Dendritic cell treated with granulocyte-macrophage colony-stimulating factor and Interleukin-4, amounts not matched to agents 40 ng/mL and 50 ng/mL, for 4 days (primary cell): ENCODE results near the gene MAPK8IP3.
"Not testable (repeated sequence)": the region's sequence is repeated elsewhere in the genome, so short reads cannot be mapped to it uniquely, and the experiment has no call there.

ENCODE experiments used
- H3K27ac Mint-ChIP-seq: one replicate; pipeline ENCODE4 v1.8.0; 2022; ENCODE audit warnings: mild to moderate bottlenecking, mixed read lengths
- H3K27me3 Mint-ChIP-seq: one replicate; pipeline ENCODE4 v1.8.0; 2022; ENCODE audit warnings: mild to moderate bottlenecking, mixed read lengths
- H3K36me3 Mint-ChIP-seq: one replicate; pipeline ENCODE4 v1.8.0; 2022; ENCODE audit warnings: low read depth, mixed read lengths
- H3K4me1 Mint-ChIP-seq: one replicate; pipeline ENCODE4 v1.8.0; 2022; ENCODE audit warnings: low read depth, mixed read lengths
- H3K4me3 Mint-ChIP-seq: one replicate; pipeline ENCODE4 v1.8.0; 2022; ENCODE audit warnings: mild to moderate bottlenecking, moderate library complexity, mixed read lengths
- H3K9me3 Mint-ChIP-seq: one replicate; pipeline ENCODE4 v1.8.0; 2022; ENCODE audit warnings: mixed read lengths
- intact Hi-C: fragments of 100-400 bp; cut with micrococcal nuclease; formaldehyde crosslinking; loops from one replicate; pipeline ENCODE4 v1.15.0; 2022

Gene MAPK8IP3

DNA sequence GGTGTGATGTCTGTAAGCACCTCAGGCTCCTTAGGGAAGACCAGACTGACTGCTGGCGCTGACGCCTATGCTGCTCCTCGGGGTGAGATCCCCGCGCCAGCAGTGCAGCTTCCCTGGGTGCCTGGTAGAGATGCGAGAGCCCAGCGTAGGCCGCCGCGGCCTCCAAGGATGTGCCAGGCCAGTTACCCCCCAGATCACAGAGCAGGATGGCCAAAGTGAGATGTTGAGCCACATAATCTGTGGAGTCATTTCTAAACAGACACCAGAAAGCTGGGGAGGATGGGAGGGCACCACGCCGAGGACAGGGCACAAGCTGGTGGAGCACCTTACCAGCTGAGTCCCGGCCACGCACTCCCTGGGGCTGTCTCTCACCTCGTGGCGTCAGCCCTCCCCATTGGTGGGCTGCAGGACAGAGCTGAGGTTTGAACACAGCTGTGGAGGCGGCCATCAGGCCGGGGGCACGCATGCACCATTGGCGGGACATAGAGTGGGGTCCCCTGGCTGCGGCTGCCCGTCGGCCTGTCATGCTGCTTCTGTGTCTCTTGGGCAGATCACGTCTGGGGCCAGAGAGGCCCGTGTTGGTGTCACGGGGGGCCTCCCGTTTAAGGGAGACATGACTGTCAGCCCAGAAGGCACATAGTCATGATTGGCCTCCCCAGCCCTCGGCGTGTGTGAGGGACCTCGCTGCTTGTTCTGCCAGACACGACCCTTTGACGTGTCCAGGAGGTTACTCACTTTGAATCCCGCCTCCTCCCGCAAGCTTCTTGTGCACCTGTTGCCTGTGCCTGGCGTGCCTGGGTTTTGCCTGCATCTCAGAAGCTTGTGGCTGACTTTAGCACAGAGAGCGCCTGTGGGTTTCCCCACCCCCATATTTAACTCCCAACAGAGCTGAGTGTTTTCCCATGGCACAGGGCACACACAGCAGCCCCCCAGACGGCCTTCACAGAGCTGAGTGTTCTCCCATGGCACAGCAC lies 21.9 kb downstream of the MAPK8IP3 start:
- Mint-ChIP-seq H3K9me3 (no peaks in the 10 kb centered on the region), H3K27ac (no peak overlapping the region), H3K4me1 (peaks cover 21% of the 10 kb centered on the region), H3K27me3 (no peaks in the 10 kb centered on the region), H3K36me3 (peaks cover 61% of the 10 kb centered on the region), H3K4me3 (no peak overlapping the region)
- intact Hi-C loops: no loop called here

DNA sequence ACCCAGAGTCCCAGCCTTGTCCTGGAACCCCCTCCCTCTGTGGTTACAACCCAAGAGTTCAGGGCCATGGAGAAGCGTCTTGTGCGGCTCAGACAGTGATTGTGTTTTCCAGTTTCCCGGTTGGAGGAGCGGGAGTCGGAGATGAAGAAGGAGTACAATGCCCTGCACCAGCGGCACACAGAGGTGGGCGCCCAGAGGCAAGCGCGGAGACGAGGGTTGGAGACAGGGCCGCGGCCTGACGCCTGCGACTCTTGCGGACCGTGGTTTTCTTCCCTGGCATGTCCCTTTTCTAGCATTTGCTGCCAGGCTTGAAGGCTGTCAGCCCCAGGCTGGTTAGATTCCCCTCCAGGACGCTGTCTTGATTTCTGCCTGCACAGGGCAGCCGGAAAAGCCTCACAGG lies 23.0 kb downstream of the MAPK8IP3 start:
- Mint-ChIP-seq H3K36me3 (peaks cover 61% of the 10 kb centered on the region), H3K27ac (no peak overlapping the region), H3K9me3 (no peaks in the 10 kb centered on the region), H3K4me1 (peaks cover 12% of the 10 kb centered on the region), H3K4me3 (no peak overlapping the region), H3K27me3 (no peaks in the 10 kb centered on the region)
- intact Hi-C loops: no loop called here

GRCh38 chr16:1729445-1729844 lies 23.4 kb downstream of the MAPK8IP3 start:
- H3K4me3 Mint-ChIP-seq: no peak overlapping the region
- no peak overlapping the region for H3K27ac Mint-ChIP-seq
- H3K36me3 Mint-ChIP-seq: peaks cover 58% of the 10 kb centered on the region
- peaks cover 12% of the 10 kb centered on the region for H3K4me1 Mint-ChIP-seq
- intact Hi-C loops: no loop called here
- H3K9me3 Mint-ChIP-seq: no peaks in the 10 kb centered on the region
- no peaks in the 10 kb centered on the region for H3K27me3 Mint-ChIP-seq

DNA sequence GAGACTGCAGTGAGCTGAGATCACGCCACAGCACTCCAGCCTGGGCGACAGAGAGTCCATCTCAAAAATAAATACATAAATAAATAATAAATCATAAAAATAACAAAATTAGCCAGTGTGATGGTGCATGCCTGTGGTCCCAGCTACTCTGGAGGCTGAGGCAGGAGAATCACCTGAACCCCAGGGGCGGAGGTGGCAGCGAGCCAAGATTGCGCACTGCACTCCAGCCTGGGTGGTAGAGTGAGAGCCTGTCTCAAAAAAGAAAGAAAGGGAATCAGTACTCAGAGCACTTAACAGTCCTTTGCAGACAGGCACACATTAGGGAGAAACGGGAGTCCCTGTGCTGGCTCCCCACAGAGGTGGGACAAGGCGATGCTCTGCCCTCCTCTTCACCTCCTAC lies 25.1 kb downstream of the MAPK8IP3 start:
- no peak overlapping the region for H3K27ac Mint-ChIP-seq
- peaks cover 43% of the 10 kb centered on the region for H3K36me3 Mint-ChIP-seq
- no peaks in the 10 kb centered on the region for H3K9me3 Mint-ChIP-seq
- intact Hi-C loops: no loop called here
- H3K27me3 Mint-ChIP-seq: no peaks in the 10 kb centered on the region
- H3K4me1 Mint-ChIP-seq: peaks cover 12% of the 10 kb centered on the region
- H3K4me3 Mint-ChIP-seq: no peak overlapping the region

GRCh38 chr16:1731603-1732002 lies 25.6 kb downstream of the MAPK8IP3 start:
- intact Hi-C loops: no loop called here
- Mint-ChIP-seq H3K9me3 (no peaks in the 10 kb centered on the region), H3K36me3 (peaks cover 38% of the 10 kb centered on the region), H3K4me1 (peaks cover 12% of the 10 kb centered on the region), H3K27me3 (no peaks in the 10 kb centered on the region), H3K27ac (peak overlapping the region; percentile 45), H3K4me3 (no peak overlapping the region)

- Mint-ChIP-seq H3K27me3 (no peaks in the 10 kb centered on the region), H3K9me3 (no peaks in the 10 kb centered on the region), H3K27ac (peak overlapping the region; percentile 45), H3K4me3 (no peak overlapping the region), H3K4me1 (peaks cover 12% of the 10 kb centered on the region), H3K36me3 (peaks cover 33% of the 10 kb centered on the region)
- intact Hi-C loops: no loop called here
Measured at GRCh38 chr16:1732071-1732470, 26.1 kb downstream of the MAPK8IP3 start.

GRCh38 chr16:1732551-1732987 lies 26.6 kb downstream of the MAPK8IP3 start:
- H3K27me3 Mint-ChIP-seq, H3K27ac Mint-ChIP-seq, intact Hi-C loops, H3K4me3 Mint-ChIP-seq, H3K9me3 Mint-ChIP-seq: not testable (repeated sequence)
- H3K36me3 Mint-ChIP-seq: peaks cover 28% of the 10 kb centered on the region
- H3K4me1 Mint-ChIP-seq: peaks cover 12% of the 10 kb centered on the region

DNA sequence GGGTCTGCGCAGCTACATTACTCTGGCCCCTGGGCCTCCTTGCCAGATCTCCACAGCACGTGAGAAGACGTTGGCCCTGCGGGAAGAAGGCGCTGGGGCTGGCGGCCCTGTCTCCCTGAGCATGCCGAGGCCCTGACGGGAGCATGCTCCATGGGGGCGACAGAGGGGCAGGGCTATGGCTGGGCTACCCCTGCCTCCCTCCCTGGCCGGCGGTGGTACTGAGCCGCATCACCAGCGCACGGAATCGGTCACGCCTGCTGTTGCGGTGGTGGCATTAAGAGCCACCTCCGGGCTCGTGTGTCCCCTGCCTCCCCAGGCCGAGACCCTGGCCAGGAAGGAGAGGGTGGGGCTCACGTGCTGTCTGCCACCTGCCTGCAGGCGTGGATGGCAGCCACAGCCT lies 28.1 kb downstream of the MAPK8IP3 start:
- H3K27ac Mint-ChIP-seq: no peak overlapping the region
- no peak overlapping the region for H3K4me3 Mint-ChIP-seq
- peaks cover 12% of the 10 kb centered on the region for H3K36me3 Mint-ChIP-seq
- intact Hi-C loops: no loop called here
- peaks cover 12% of the 10 kb centered on the region for H3K4me1 Mint-ChIP-seq
- H3K9me3 Mint-ChIP-seq: no peaks in the 10 kb centered on the region
- H3K27me3 Mint-ChIP-seq: no peaks in the 10 kb centered on the region

DNA sequence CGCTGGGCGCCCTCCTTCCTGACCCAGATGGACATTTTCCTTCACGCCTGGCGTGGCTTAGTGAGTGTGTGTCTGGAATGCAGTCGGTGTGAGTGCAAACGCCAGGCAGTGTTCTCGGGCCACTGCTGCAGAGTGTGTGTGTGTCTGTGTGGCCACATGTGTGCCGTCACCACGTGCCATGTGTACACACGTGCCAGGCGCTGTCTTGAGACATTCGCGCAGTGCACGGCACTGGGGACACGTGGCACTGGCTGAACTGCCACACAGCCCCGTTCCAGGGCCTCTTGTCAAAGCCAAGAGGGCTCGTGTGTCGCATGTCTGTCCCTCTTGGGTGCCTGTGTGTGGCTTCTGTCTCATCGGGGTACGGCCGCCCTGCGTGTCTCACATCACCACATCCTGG lies 28.8 kb downstream of the MAPK8IP3 start:
- intact Hi-C loops: no loop called here
- Mint-ChIP-seq H3K27ac (no peak overlapping the region), H3K9me3 (no peaks in the 10 kb centered on the region), H3K4me1 (peaks cover 12% of the 10 kb centered on the region), H3K4me3 (no peak overlapping the region), H3K27me3 (no peaks in the 10 kb centered on the region), H3K36me3 (peaks cover 5% of the 10 kb centered on the region)

GRCh38 chr16:1740234-1740633 lies 34.2 kb downstream of the MAPK8IP3 start:
- Mint-ChIP-seq H3K27ac (no peak overlapping the region), H3K4me3 (no peak overlapping the region), H3K36me3 (peaks cover 35% of the 10 kb centered on the region), H3K4me1 (no peaks in the 10 kb centered on the region), H3K27me3 (no peaks in the 10 kb centered on the region), H3K9me3 (no peaks in the 10 kb centered on the region)
- intact Hi-C loops: no loop called here

DNA sequence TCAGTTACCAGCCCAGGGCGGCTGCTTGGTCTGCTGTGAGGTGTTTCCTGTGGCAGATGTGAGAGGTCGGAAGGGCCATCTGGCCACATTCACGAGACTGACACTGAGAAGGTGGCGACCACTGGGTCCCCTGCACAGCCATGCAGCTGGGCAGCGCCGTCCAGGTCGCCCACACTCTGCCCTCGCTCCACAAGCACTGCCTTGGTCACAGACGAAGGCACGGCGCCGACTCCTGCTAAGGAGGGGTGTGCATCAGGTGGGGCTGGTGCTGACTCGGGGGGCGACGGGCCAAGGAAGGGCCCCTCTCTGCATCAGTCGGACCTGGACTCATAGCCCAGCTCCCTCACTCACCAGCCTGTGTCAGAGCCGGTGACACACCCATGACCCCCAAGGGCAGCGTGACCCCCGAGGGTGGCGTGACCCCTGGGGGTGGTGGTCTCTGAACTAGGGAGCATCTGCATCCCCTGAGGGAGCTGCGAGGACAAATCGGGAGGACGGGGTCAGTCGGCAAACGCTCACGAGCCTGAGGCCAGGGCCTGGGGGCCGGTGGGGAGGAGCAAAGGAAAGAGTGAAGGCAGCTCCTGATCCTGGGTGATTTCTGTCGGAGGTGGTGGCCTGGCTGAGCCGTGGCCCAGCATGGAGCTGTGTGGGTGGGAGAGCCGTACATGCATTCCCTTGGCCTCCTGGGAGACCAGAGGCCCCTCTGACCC lies 34.9 kb downstream of the MAPK8IP3 start:
- H3K4me1 Mint-ChIP-seq: no peaks in the 10 kb centered on the region
- peaks cover 42% of the 10 kb centered on the region for H3K36me3 Mint-ChIP-seq
- no peaks in the 10 kb centered on the region for H3K27me3 Mint-ChIP-seq
- H3K27ac Mint-ChIP-seq: no peak overlapping the region
- intact Hi-C loops: no loop called here
- H3K9me3 Mint-ChIP-seq: no peaks in the 10 kb centered on the region
- no peak overlapping the region for H3K4me3 Mint-ChIP-seq

DNA sequence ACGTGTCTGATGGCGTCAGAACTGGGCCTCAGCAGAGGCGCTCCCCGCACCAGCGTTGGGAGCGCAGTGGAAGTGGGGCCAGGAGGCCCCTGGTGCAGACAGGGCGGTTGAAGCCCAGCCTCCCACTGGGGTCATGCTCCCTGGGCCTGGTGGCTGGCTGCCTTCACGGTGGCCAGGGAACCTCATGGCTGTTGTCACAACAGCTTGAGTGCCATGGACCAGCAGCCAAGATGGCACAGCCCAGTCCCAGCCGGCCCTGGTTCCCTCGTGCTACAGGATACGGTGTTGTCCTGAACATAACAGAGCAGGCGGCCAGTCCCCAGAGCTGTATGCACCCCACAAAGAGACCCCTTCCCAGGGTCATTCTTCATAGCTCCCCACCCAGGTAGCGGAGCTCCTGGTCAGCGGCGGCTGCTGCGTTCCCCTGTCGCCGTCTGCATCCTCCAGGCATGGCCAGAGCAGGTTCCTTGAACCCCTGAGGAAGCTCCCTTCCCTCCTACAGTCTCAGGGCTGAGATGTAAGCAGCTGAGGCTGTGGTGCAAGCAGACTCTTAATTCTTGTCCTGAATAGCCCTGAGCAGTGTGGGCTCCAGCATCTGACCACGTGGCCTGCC lies 35.7 kb downstream of the MAPK8IP3 start:
- Mint-ChIP-seq H3K36me3 (peaks cover 49% of the 10 kb centered on the region), H3K4me1 (no peaks in the 10 kb centered on the region), H3K27ac (no peak overlapping the region), H3K27me3 (no peaks in the 10 kb centered on the region), H3K9me3 (no peaks in the 10 kb centered on the region), H3K4me3 (no peak overlapping the region)
- intact Hi-C loops: no loop called here

DNA sequence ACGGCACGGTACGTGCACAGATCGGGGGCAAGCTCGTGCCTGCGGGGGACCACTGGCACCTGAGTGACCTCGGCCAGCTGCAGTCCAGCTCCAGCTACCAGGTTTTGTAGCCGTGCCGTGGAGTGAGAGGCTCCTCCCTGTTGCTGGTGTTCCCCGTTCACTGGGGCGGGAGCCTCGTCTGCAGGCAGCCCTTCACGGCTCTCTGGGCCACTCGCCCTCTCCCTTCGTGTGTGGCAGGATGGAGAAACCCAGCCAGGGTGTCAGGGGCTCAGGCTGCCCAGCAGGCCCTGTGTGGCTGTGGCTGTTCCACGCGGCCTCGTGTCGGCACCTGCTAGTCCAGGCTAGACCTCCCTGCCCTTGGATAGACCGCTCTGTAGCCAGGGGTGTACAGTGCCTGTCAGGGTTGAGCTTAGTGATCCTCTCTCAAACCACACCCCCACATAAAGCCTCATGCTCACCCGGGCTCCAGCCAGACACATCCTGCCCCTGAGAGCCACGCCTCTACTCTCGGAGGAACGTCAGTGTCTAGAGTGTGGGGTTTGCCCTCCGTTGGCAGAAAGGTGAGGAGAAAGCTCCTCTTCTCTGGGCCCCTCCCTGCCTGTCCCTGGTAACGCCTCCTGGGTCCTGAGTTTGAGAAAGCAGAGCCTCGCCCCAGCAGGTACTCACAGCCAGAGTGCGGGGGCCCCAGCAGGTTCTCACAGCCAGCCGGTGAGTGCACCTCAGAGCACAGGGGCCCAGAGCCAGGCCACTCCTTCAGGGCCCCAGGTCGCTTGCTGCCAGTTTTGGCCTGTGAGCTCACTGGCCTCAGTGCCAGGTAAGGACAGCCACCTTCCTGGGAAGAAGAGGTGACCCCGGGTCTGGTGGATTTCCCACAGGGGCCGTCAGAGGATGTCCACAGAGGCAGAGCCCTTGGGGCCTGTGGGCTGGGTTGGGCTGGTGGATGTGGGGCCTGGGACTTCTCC lies 37.7 kb downstream of the MAPK8IP3 start:
- Mint-ChIP-seq H3K4me3 (no peak overlapping the region), H3K4me1 (no peaks in the 10 kb centered on the region), H3K27ac (no peak overlapping the region), H3K27me3 (no peaks in the 10 kb centered on the region), H3K9me3 (no peaks in the 10 kb centered on the region), H3K36me3 (peaks cover 69% of the 10 kb centered on the region)
- intact Hi-C loops: no loop called here
